RWPE2 (cell line): ENCODE results near the gene AP1M2.
A peak's percentile ranks its signal among the peaks of the same experiment; 100 is the strongest.

ENCODE experiments used
- ATAC-seq: fragments of 200-7000 bp; cut with Tn5 transposase; 3 replicates; pipeline ENCODE4 v1.9.1; 2021; ENCODE audit warnings: low read depth
- DNase-seq: peaks from one replicate; pipeline ENCODE4 v3.0.0-alpha.2; 2020; ENCODE audit warnings: low spot score
- H3K27ac ChIP-seq: fragments of 450-650 bp; 2 replicates; pipeline ENCODE4 v1.5.1; 2017; ENCODE audit warnings: mild to moderate bottlenecking; ENCODE audit not compliant: poor library complexity, severe bottlenecking
- H3K27me3 ChIP-seq: fragments of 250-450 bp; sonication (Bioruptor Pico); 2 replicates; pipeline ENCODE4 v1.5.1; 2021; ENCODE audit warnings: mild to moderate bottlenecking, moderate library complexity; ENCODE audit not compliant: insufficient read depth, poor library complexity, severe bottlenecking
- H3K36me3 ChIP-seq: fragments of 250-450 bp; sonication (Bioruptor Pico); 2 replicates; pipeline ENCODE4 v1.5.1; 2020; ENCODE audit warnings: low read depth, mild to moderate bottlenecking, moderate library complexity
- H3K4me1 ChIP-seq: fragments of 250-450 bp; sonication (Bioruptor Pico); 2 replicates; pipeline ENCODE4 v1.5.1; 2021; ENCODE audit warnings: mild to moderate bottlenecking, moderate library complexity; ENCODE audit not compliant: insufficient read depth, poor library complexity, severe bottlenecking
- H3K4me3 ChIP-seq: fragments of 250-450 bp; sonication (Bioruptor Pico); 2 replicates; pipeline ENCODE4 v1.5.1; 2021; ENCODE audit warnings: mild to moderate bottlenecking, moderate library complexity; ENCODE audit not compliant: severe bottlenecking
- H3K9me3 ChIP-seq: fragments of 250-450 bp; sonication (Bioruptor Pico); 2 replicates; pipeline ENCODE4 v1.5.1; 2021; ENCODE audit warnings: mild to moderate bottlenecking, moderate library complexity; ENCODE audit not compliant: severe bottlenecking
- CTCF ChIP-seq: fragments of 450-650 bp; IDR thresholded peaks from one replicate; pipeline ENCODE4 v1.5.1; 2017; ENCODE audit warnings: mild to moderate bottlenecking, moderate library complexity; ENCODE audit not compliant: poor library complexity, severe bottlenecking

The AP1M2 gene

GRCh38 chr19:10593820-10594637, 6.9 kb upstream of the AP1M2 start:
- Histone ChIP-seq H3K9me3 (no peaks in the 10 kb centered on the region), H3K27ac (no peak overlapping the region), H3K4me1 (no peaks in the 10 kb centered on the region), H3K4me3 (no peak overlapping the region), H3K27me3 (no peaks in the 10 kb centered on the region), H3K36me3 (no peaks in the 10 kb centered on the region)
- DNase-seq (no peak), ATAC-seq (no peak)
- no peak for TF ChIP-seq CTCF

GRCh38 chr19:10593148-10593547, 6.0 kb upstream of the AP1M2 start:
- Histone ChIP-seq H3K27ac (no peak overlapping the region), H3K27me3 (no peaks in the 10 kb centered on the region), H3K4me1 (no peaks in the 10 kb centered on the region), H3K4me3 (no peak overlapping the region), H3K36me3 (no peaks in the 10 kb centered on the region), H3K9me3 (no peaks in the 10 kb centered on the region)
- ATAC-seq (no peak), DNase-seq (no peak)
- TF ChIP-seq CTCF: no peak

DNA sequence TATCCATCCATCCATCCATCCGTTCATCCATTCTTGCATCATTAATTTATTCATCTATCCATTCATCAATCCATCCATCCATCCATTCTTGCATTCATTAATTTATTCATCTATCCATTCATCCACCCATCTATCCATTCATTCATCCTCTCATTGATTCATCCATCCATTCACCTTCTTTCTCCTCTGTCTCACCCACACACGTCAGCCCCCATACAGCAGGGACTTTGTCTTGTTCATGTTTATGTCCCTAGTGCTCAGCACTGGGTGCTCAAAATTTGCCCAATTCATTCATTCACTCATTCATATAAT, 683 bp upstream of the AP1M2 start:
- no peak for TF ChIP-seq CTCF
- ATAC-seq (no peak), DNase-seq (no peak)
- H3K4me1 ChIP-seq: peaks cover 5% of the 10 kb centered on the region
- no peaks in the 10 kb centered on the region for H3K9me3 ChIP-seq
- no peaks in the 10 kb centered on the region for H3K27me3 ChIP-seq
- H3K27ac ChIP-seq: no peak overlapping the region
- peaks cover 17% of the 10 kb centered on the region for H3K36me3 ChIP-seq
- no peak overlapping the region for H3K4me3 ChIP-seq

DNA sequence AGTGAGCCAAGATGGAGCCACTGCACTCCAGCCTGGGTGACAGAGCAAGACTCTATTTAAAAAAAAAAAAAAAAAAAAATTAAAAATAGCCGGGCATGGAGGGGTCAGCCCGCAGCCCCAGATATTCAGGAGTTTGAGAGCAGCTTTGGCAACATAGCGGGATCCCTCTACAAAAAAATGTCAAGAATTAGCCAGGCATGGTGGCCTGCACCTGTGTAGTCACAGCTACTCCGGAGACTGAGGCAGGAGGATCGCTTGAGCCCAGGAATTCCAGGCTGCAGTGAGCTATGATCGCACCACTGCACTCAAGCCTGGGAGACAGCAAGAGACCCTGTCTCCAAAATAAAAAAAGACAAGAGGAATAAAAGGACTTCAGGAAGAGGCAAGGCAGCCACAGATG, 716 bp downstream of the AP1M2 start:
- Histone ChIP-seq H3K27me3 (no peaks in the 10 kb centered on the region), H3K4me3 (peak overlapping the region; percentile 79), H3K36me3 (peaks cover 23% of the 10 kb centered on the region), H3K4me1 (peaks cover 5% of the 10 kb centered on the region), H3K9me3 (no peaks in the 10 kb centered on the region), H3K27ac (peak overlapping the region; percentile 42)
- DNase-seq: no peak
- ATAC-seq: no peak
- TF ChIP-seq CTCF: no peak

GRCh38 chr19:10583036-10583776, 3.9 kb downstream of the AP1M2 start:
- Histone ChIP-seq H3K27ac (no peak overlapping the region), H3K9me3 (no peaks in the 10 kb centered on the region), H3K36me3 (peaks cover 55% of the 10 kb centered on the region), H3K27me3 (no peaks in the 10 kb centered on the region), H3K4me1 (peaks cover 5% of the 10 kb centered on the region), H3K4me3 (no peak overlapping the region)
- ATAC-seq (no peak), DNase-seq (no peak)
- no peak for TF ChIP-seq CTCF
